ENCODE measurements around the gene HIC1. TPM values are rescaled to one million over a fixed set of nuclear protein-coding genes. Genes with fewer than 3 reads are reported as not detected.

The HIC1 gene
- polyA plus RNA-seq, 1 donor: 34.5 TPM

GRCh38 chr17:2101448-2102257 is 46.8 kb downstream of the HIC1 start:
- DNase-seq (ENCODE audit: low read depth): no peak

- peak; percentile 71 for DNase-seq (ENCODE audit: low read depth)
Measured at GRCh38 chr17:2102931-2103809, 48.3 kb downstream of the HIC1 start.

GRCh38 chr17:2105663-2106062 is 50.8 kb downstream of the HIC1 start:
- no peak for DNase-seq (ENCODE audit: low read depth)

DNA sequence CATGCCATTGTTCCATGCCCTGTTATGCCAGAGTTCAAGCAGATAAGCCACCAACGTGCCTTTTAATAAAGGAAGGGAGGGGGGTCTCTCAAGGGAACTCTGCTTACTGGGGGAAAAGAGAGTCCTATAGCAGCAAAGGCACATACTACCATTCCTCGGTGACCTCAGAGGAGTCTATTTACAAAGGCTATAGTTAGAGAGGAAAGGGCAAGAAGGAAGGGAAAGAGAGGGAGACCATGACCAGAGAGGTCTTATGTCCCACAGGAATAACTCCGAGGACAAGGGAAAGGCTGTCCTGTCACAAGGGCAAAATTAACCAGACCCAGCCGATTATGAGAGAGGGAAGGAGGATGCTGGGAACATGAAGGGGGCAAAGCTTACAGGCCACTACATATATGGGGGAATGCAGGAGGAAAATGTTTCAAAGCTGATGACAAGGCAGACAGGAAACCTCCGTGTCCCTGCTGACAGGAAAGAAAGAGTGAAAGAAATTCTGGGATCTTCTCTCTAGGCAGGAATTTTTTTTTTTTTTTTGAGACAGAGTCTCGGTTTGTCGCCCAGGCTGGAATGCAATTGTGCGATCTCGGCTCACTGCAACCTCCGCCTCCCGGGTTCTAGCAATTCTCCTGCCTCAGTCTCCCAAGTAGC is 51.5 kb downstream of the HIC1 start:
- DNase-seq (ENCODE audit: low read depth): no peak

DNA sequence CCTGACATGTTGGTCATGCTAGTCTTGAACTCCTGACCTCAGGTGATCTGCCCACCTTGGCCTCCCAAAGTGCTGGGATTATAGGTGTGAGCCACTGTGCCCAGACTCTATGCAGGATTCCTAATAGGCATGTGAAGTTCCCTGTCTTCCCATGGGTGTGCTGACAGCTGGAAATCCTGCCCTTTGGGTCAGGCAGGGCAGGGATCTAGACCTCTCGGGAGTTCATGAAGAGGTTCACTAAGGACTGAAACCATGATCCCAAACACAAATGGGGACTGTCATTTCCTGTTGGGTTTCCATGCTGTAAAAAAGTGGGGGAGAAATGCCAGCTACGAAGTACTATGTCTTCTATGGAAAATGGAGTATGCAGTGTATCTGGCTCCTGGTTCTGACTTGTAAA is 52.1 kb downstream of the HIC1 start:
- no peak for DNase-seq (ENCODE audit: low read depth)

- DNase-seq (ENCODE audit: low read depth): no peak
Measured at GRCh38 chr17:2107506-2107905, 52.6 kb downstream of the HIC1 start.

- no peak for DNase-seq (ENCODE audit: low read depth)
Measured at GRCh38 chr17:2108170-2108569, 53.3 kb downstream of the HIC1 start.

DNA sequence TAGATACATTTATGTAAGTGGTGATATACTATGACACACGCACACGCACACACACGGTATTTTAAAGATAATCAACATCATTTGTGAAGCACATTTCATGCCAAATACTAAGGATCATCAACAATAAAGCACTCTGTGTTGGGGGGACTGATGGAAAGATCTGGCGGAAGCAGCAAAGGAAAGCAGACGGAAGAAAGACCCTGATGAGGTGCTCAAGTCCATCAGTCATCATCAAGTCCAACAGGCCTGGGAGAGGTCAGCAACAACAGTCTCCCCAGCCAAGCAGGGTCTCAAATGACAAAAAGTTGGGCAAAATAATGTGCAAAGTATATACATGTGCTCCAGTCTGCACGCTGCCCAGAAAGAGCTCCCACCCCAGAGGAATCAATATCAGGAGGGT is 55.5 kb downstream of the HIC1 start:
- DNase-seq (ENCODE audit: low read depth): no peak

DNA sequence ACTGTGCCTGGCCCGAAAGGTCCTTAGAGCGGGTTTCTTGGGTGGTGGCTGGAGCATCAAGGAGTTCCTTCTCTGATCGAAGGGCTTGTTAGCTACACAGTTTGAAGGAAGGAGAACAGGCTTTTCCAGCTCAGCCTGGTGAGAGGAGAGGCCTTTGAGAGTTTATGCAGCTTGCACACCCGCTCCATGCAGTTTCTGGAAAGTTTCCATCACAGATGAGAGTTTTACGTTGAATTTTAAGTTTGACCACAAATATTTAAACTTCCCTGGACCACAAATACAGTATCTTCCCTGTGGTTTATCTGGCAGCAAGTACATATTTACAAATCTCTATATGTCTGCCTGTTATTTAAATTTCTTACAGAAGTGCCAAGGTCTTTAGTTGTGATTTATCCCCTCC is 56.8 kb downstream of the HIC1 start:
- DNase-seq (ENCODE audit: low read depth): no peak

Other genes with a start within 250 kb of the HIC1 start
- gene SMYD4, start 225.2 kb upstream of the HIC1 start, polyA plus RNA-seq (ENCODE audit: insufficient read length): 7.9 TPM
- 46.4 TPM for gene RPA1, start 225.1 kb upstream of the HIC1 start, polyA plus RNA-seq (ENCODE audit: insufficient read length)
- gene RTN4RL1, start 29.8 kb upstream of the HIC1 start, polyA plus RNA-seq (ENCODE audit: insufficient read length): 1.5 TPM
- gene DPH1, start 24.9 kb upstream of the HIC1 start, polyA plus RNA-seq (ENCODE audit: insufficient read length): 30.9 TPM
- 9.3 TPM for gene OVCA2, start 13.1 kb upstream of the HIC1 start, polyA plus RNA-seq (ENCODE audit: insufficient read length)
- gene SMG6, start 248.7 kb downstream of the HIC1 start, polyA plus RNA-seq (ENCODE audit: insufficient read length): 16.5 TPM
- gene SRR, start 248.8 kb downstream of the HIC1 start, polyA plus RNA-seq (ENCODE audit: insufficient read length): 21.0 TPM

Data from forelimb muscle (tissue), 1 donor.